Mesenchymal stem cell (in vitro differentiated cells and primary cell): ENCODE data around the gene MYEOV.

Source experiments
- DNase-seq: peaks from one replicate; pipeline ENCODE4 v3.0.0-alpha.2; 2013
- H2AFZ ChIP-seq: one replicate; pipeline ENCODE4 v1.6.1; 2013; ENCODE audit warnings: low read depth, mild to moderate bottlenecking, control low read depth, inconsistent platforms, low read length, moderate library complexity
- H2AK5ac ChIP-seq: 2 replicates; pipeline ENCODE4 v1.6.1; 2013; ENCODE audit warnings: low read length, moderate library complexity, mild to moderate bottlenecking, inconsistent platforms; ENCODE audit not compliant: severe bottlenecking
- H2BK120ac ChIP-seq: one replicate; pipeline ENCODE4 v1.6.1; 2013; ENCODE audit warnings: low read depth, mild to moderate bottlenecking, inconsistent platforms, low read length, moderate library complexity
- H2BK12ac ChIP-seq, 2 experiments: one replicate each; pipeline ENCODE4 v1.6.1; 2013; ENCODE audit warnings: inconsistent platforms in 2 of 2, low read length in 2 of 2, mild to moderate bottlenecking in 2 of 2, moderate library complexity in 2 of 2, control low read depth in 1 of 2
- H2BK15ac ChIP-seq: one replicate; pipeline ENCODE4 v1.6.1; 2013; ENCODE audit warnings: mild to moderate bottlenecking, low read depth, inconsistent platforms; ENCODE audit not compliant: poor library complexity, severe bottlenecking
- H2BK5ac ChIP-seq: 2 replicates; pipeline ENCODE4 v1.6.1; 2013; ENCODE audit warnings: low read depth, mild to moderate bottlenecking, low read length, control low read depth, inconsistent platforms; ENCODE audit not compliant: poor library complexity, severe bottlenecking
- H3K14ac ChIP-seq, 2 experiments: one replicate each; pipeline ENCODE4 v1.6.1; 2013; ENCODE audit warnings: inconsistent platforms in 2 of 2, low read length in 2 of 2, control low read depth in 1 of 2, mild to moderate bottlenecking in 1 of 2, moderate library complexity in 1 of 2
- H3K18ac ChIP-seq, 2 experiments: one replicate each; pipeline ENCODE4 v1.6.1; 2013; ENCODE audit warnings: inconsistent platforms in 2 of 2, low read length in 2 of 2, control low read depth in 1 of 2, low read depth in 1 of 2, mild to moderate bottlenecking in 1 of 2
- H3K23ac ChIP-seq, 2 experiments: one replicate each; pipeline ENCODE4 v1.6.1; 2013; ENCODE audit warnings: inconsistent platforms in 2 of 2, low read length in 2 of 2, mild to moderate bottlenecking in 2 of 2, moderate library complexity in 2 of 2, control low read depth in 1 of 2
- H3K27ac ChIP-seq: 2 replicates; pipeline ENCODE4 v1.5.1; 2013; ENCODE audit warnings: mild to moderate bottlenecking, moderate library complexity, low read length, control low read depth, inconsistent platforms; ENCODE audit not compliant: poor library complexity, severe bottlenecking
- H3K27me3 ChIP-seq, 2 experiments: 2 replicates each; pipeline versions ENCODE4 v1.6.1 to v1.7.0; 2013; ENCODE audit warnings: low read length in 2 of 2, mild to moderate bottlenecking in 2 of 2, moderate library complexity in 2 of 2, control low read depth in 1 of 2, inconsistent platforms in 1 of 2; ENCODE audit not compliant: control insufficient read depth in 1 of 2, insufficient read depth in 1 of 2
- H3K36me3 ChIP-seq, 2 experiments: 2 replicates each; pipeline versions ENCODE4 v1.6.1 to v1.7.0; 2013; ENCODE audit warnings: low read length in 2 of 2, control low read depth in 1 of 2, inconsistent platforms in 1 of 2, low read depth in 1 of 2, mild to moderate bottlenecking in 1 of 2; ENCODE audit not compliant: insufficient read depth in 2 of 2, control insufficient read depth in 1 of 2
- H3K4ac ChIP-seq, 2 experiments: one replicate each; pipeline ENCODE4 v1.6.1; 2013; ENCODE audit warnings: inconsistent platforms in 2 of 2, low read length in 2 of 2, mild to moderate bottlenecking in 2 of 2, moderate library complexity in 2 of 2, control low read depth in 1 of 2, low read depth in 1 of 2
- H3K4me1 ChIP-seq: 2 replicates; pipeline ENCODE4 v1.6.1; 2013; ENCODE audit warnings: low read depth, low read length, control low read depth; ENCODE audit not compliant: control insufficient read depth, insufficient read depth
- H3K4me2 ChIP-seq: 2 replicates; pipeline ENCODE4 v1.6.1; 2013; ENCODE audit warnings: low read length, mild to moderate bottlenecking, inconsistent platforms; ENCODE audit not compliant: poor library complexity, severe bottlenecking
- H3K4me3 ChIP-seq, 2 experiments: 2 replicates each; pipeline versions ENCODE4 v1.5.1 to v1.7.0; 2013; ENCODE audit warnings: low read length in 2 of 2, mild to moderate bottlenecking in 2 of 2, control low read depth in 1 of 2, low read depth in 1 of 2; ENCODE audit not compliant: insufficient read depth in 1 of 2
- H3K79me1 ChIP-seq: replicated peaks from 2 replicates; pipeline ENCODE4 v1.6.1; 2013; ENCODE audit warnings: mild to moderate bottlenecking, control low read depth, low read length, inconsistent platforms; ENCODE audit not compliant: poor library complexity, severe bottlenecking
- H3K9ac ChIP-seq: 2 replicates; pipeline ENCODE4 v1.7.0; 2013; ENCODE audit warnings: mild to moderate bottlenecking, low read length, moderate library complexity
- H3K9me3 ChIP-seq: 2 replicates; pipeline ENCODE4 v1.7.0; 2013; ENCODE audit warnings: mild to moderate bottlenecking, low read length; ENCODE audit not compliant: control insufficient read depth
- H4K8ac ChIP-seq: one replicate; pipeline ENCODE4 v1.6.1; 2013; ENCODE audit warnings: inconsistent platforms, mild to moderate bottlenecking, low read length, moderate library complexity
- H4K91ac ChIP-seq: one replicate; pipeline ENCODE4 v1.6.1; 2013; ENCODE audit warnings: mild to moderate bottlenecking, low read length, inconsistent platforms
- WGBS: methylation state at CpG from one replicate; pipeline ENCODE4 v1.1.7; 2013; ENCODE audit warnings: mixed read lengths; 5-methylcytosine and 5-hydroxymethylcytosine counted together

Gene MYEOV

DNA sequence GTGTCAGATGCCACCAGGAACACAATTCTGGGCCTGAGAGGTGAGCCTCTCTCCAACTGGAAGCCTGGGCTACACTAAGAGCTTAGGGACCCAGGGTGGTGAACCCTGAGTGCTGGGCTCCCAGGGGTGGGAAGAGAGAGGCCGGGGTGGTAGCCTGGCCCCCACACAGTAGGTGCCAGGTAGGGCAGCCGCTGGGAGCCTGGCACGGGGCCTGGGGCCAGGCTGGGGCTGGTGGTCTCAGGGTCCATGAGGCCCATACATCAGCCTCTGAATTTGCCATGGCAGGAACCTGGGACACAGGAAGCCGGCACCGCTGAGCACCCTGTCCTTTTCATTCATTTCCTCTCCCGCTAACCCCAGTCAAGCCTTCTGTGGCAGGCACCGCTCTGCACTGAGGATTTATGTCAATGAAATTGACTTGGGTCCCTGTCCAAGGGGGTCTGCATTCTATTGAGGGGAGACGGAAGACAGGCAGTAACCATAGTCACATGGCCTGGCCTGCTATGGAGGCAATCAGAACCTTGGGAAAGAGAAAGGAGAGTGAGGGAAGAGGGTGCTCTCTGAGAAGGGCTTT is 8.6 kb downstream of the MYEOV start:
- no peak for DNase-seq
- H4K8ac ChIP-seq: peak overlapping the region; percentile 95
- H3K4me2 ChIP-seq: no peak overlapping the region
- H3K9me3 ChIP-seq: no peaks in the 10 kb centered on the region
- H3K23ac ChIP-seq: peak overlapping the region in 1 of 2 experiments; percentile 84
- peak overlapping the region; percentile 93 for H2BK15ac ChIP-seq
- H2AK5ac ChIP-seq: peak overlapping the region; percentile 93
- H3K79me1 ChIP-seq: peaks cover 7% of the 10 kb centered on the region
- peak overlapping the region; percentile 43 for H2BK120ac ChIP-seq
- H2BK5ac ChIP-seq: no peak overlapping the region
- H3K36me3 ChIP-seq: peaks cover 3 to 11% of the 10 kb centered on the region in 2 experiments
- H3K4me3 ChIP-seq: no peak overlapping the region
- no peaks in the 10 kb centered on the region for H3K27me3 ChIP-seq
- peak overlapping the region; percentile 44 for H3K27ac ChIP-seq
- peaks cover 48% of the 10 kb centered on the region for H3K4me1 ChIP-seq
- H3K4ac ChIP-seq: peak overlapping the region; percentile 89 to 90
- H2AFZ ChIP-seq: no peak overlapping the region
- peak overlapping the region; percentile 95 for H4K91ac ChIP-seq
- peak overlapping the region; percentile 81 for H3K9ac ChIP-seq
- peak overlapping the region in 1 of 2 experiments; percentile 59 for H3K14ac ChIP-seq
- H3K18ac ChIP-seq: peak overlapping the region; percentile 66 to 98
- H2BK12ac ChIP-seq: peak overlapping the region; percentile 81 to 99
- WGBS: 96% methylated on average over 6 of the region's 8 CpGs

DNA sequence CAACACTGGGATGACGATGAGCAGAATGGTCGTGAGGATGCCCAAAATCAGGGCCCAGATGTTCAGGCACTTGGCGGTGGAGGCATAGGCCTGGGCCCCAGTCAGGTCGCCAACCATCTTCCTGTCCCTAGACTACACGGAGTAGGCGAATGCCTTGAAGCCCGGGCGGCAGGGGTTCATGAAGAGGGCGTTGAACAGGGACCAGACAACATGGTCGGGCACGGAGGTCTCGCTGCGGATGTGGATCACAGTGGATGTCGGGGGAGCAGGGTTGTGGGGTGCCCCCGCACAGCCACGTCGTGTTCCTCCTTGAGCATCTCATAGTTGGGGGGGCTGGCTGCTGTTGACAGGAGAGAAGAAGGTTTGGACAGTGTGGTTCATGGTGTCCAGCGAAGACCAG is 9.5 kb downstream of the MYEOV start:
- Histone ChIP-seq H3K23ac (no peak overlapping the region), H2BK120ac (no peak overlapping the region), H4K91ac (peak overlapping the region; percentile 60), H3K27ac (no peak overlapping the region), H2BK15ac (peak overlapping the region; percentile 90), H4K8ac (no peak overlapping the region), H3K9ac (no peak overlapping the region), H3K36me3 (peaks cover 3 to 11% of the 10 kb centered on the region in 2 experiments), H3K79me1 (peaks cover 7% of the 10 kb centered on the region), H3K27me3 (no peaks in the 10 kb centered on the region), H2BK12ac (peak overlapping the region in 1 of 2 experiments; percentile 34), H3K18ac (no peak overlapping the region), H3K4me3 (peak overlapping the region in 1 of 2 experiments; percentile 18), H2BK5ac (no peak overlapping the region), H2AFZ (no peak overlapping the region), H3K4ac (no peak overlapping the region), H3K9me3 (no peaks in the 10 kb centered on the region), H3K4me1 (peaks cover 40% of the 10 kb centered on the region), H2AK5ac (no peak overlapping the region), H3K4me2 (no peak overlapping the region), H3K14ac (no peak overlapping the region)
- no peak for DNase-seq
- 98% methylated on average over 18 of the region's 18 CpGs for WGBS

DNA sequence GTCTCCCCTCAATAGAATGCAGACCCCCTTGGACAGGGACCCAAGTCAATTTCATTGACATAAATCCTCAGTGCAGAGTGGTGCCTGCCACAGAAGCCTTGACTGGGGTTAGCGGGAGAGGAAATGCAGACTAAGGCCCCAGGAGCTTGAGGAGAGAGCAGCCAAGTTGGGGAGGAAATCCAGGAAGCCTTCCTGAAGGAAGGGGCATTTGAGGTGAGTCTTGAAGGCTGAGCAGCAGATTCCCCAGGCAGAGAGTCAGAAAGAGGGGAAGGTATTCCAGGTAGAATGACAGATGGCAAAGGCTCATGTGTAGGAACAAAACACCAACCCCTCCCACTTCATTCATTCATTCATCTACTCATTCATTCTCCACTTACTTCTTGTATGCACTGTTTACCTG is 10.3 kb downstream of the MYEOV start:
- Histone ChIP-seq H2BK5ac (no peak overlapping the region), H3K4me3 (no peak overlapping the region), H3K4me1 (peaks cover 34% of the 10 kb centered on the region), H4K8ac (no peak overlapping the region), H2BK15ac (peak overlapping the region; percentile 76), H3K4me2 (no peak overlapping the region), H3K9ac (no peak overlapping the region), H3K36me3 (peaks cover 3 to 11% of the 10 kb centered on the region in 2 experiments), H3K9me3 (no peaks in the 10 kb centered on the region), H3K4ac (peak overlapping the region; percentile 17 to 24), H2BK120ac (no peak overlapping the region), H2BK12ac (peak overlapping the region in 1 of 2 experiments; percentile 2), H3K79me1 (peaks cover 7% of the 10 kb centered on the region), H2AK5ac (no peak overlapping the region), H3K14ac (no peak overlapping the region), H3K18ac (peak overlapping the region in 1 of 2 experiments; percentile 9), H3K27me3 (no peaks in the 10 kb centered on the region), H4K91ac (peak overlapping the region; percentile 43), H3K23ac (no peak overlapping the region), H3K27ac (no peak overlapping the region), H2AFZ (no peak overlapping the region)
- DNase-seq: no peak
- WGBS: 100% methylated on average over 1 of the region's 1 CpG

DNA sequence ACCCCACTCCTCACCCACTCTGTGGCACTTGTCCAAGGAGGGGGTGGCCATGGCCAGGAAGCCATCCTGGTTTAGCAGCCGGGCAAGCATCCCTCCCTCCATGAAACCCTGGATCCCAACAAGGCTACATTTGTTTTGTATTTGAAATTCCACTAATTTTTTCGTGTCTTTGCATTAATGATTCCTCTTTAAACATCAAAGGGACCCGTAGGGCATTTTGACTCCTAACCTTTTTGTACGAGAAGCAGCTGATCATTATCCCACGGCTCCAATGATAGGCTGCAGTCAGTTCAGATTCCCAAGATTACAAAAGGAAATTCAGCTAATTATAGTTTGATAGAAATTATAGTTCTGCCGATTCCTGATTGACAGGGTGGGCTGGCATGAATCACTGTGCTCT is 10.7 kb downstream of the MYEOV start:
- Histone ChIP-seq H3K9me3 (no peaks in the 10 kb centered on the region), H3K4me2 (no peak overlapping the region), H4K91ac (peak overlapping the region; percentile 43), H3K18ac (no peak overlapping the region), H2AFZ (no peak overlapping the region), H2BK15ac (no peak overlapping the region), H3K4me1 (peaks cover 31% of the 10 kb centered on the region), H2BK12ac (no peak overlapping the region), H3K9ac (no peak overlapping the region), H3K4ac (peak overlapping the region in 1 of 2 experiments; percentile 24), H3K27me3 (no peaks in the 10 kb centered on the region), H3K36me3 (peaks cover 3 to 11% of the 10 kb centered on the region in 2 experiments), H3K79me1 (peaks cover 7% of the 10 kb centered on the region), H2BK120ac (peak overlapping the region; percentile 8), H2BK5ac (no peak overlapping the region), H4K8ac (no peak overlapping the region), H3K23ac (no peak overlapping the region), H2AK5ac (no peak overlapping the region), H3K4me3 (no peak overlapping the region), H3K14ac (no peak overlapping the region), H3K27ac (no peak overlapping the region)
- 91% methylated on average over 5 of the region's 6 CpGs for WGBS
- DNase-seq: no peak
